GM06990 (cell line): Measurements from ENCODE around the gene ADAMTS2.

Source experiments
- DNase-seq: peaks from one replicate; pipeline ENCODE4 v3.0.0-alpha.2; 2011; ENCODE audit not compliant: insufficient read length; ENCODE audit errors: extremely low read depth
- H3K27me3 ChIP-seq: replicated peaks from 2 replicates; pipeline ENCODE4 v1.6.0; 2011; ENCODE audit warnings: low read length; ENCODE audit not compliant: control insufficient read depth, insufficient read depth
- H3K36me3 ChIP-seq: 2 replicates; pipeline ENCODE4 v1.5.1; 2011; ENCODE audit warnings: low read length; ENCODE audit not compliant: control insufficient read depth, insufficient read depth
- H3K4me3 ChIP-seq: replicated peaks from 2 replicates; pipeline ENCODE4 v1.5.1; 2011; ENCODE audit warnings: low read depth, mild to moderate bottlenecking, control low read depth, low read length
- CTCF ChIP-seq: IDR thresholded peaks from 2 replicates; pipeline ENCODE4 v1.5.1; 2011; ENCODE audit warnings: low read length, control low read depth, mild to moderate bottlenecking, inconsistent platforms; ENCODE audit not compliant: insufficient read depth, poor library complexity, severe bottlenecking

The ADAMTS2 gene

GRCh38 chr5:179269781-179270543, 75.3 kb downstream of the ADAMTS2 start:
- no peak for DNase-seq
- Histone ChIP-seq H3K27me3 (no peaks in the 10 kb centered on the region), H3K36me3 (no peaks in the 10 kb centered on the region), H3K4me3 (no peak overlapping the region)
- TF ChIP-seq CTCF, result no peak

- Histone ChIP-seq H3K36me3 (no peaks in the 10 kb centered on the region), H3K27me3 (no peaks in the 10 kb centered on the region), H3K4me3 (no peak overlapping the region)
- DNase-seq, result no peak
- TF ChIP-seq CTCF, result no peak
Observed at GRCh38 chr5:179268966-179269693, 76.1 kb downstream of the ADAMTS2 start.

- no peaks in the 10 kb centered on the region for H3K27me3 ChIP-seq
- DNase-seq, result no peak
- no peak for TF ChIP-seq CTCF
- H3K36me3 ChIP-seq, result no peaks in the 10 kb centered on the region
- no peak overlapping the region for H3K4me3 ChIP-seq
Observed at GRCh38 chr5:179268399-179268952, 76.8 kb downstream of the ADAMTS2 start.

GRCh38 chr5:179267671-179268083, 77.6 kb downstream of the ADAMTS2 start:
- H3K36me3 ChIP-seq, result no peaks in the 10 kb centered on the region
- no peak overlapping the region for H3K4me3 ChIP-seq
- DNase-seq, result no peak
- no peak for TF ChIP-seq CTCF
- no peaks in the 10 kb centered on the region for H3K27me3 ChIP-seq

- no peak for TF ChIP-seq CTCF
- H3K4me3 ChIP-seq, result no peak overlapping the region
- no peak for DNase-seq
- no peaks in the 10 kb centered on the region for H3K36me3 ChIP-seq
- H3K27me3 ChIP-seq, result no peaks in the 10 kb centered on the region
Observed at GRCh38 chr5:179267071-179267670, 78.1 kb downstream of the ADAMTS2 start.
